Germinal center (tissue), 1 donor: Measurements from ENCODE around the gene LRRC27.
"Not testable (repeated sequence)": the region's sequence is repeated elsewhere in the genome, so short reads cannot be mapped to it uniquely, and the experiment has no call there.

Experiments
- DNase-seq: peaks from one replicate; pipeline ENCODE4 v3.0.0; 2012; ENCODE audit warnings: mixed read lengths, low spot score

Gene LRRC27

DNA sequence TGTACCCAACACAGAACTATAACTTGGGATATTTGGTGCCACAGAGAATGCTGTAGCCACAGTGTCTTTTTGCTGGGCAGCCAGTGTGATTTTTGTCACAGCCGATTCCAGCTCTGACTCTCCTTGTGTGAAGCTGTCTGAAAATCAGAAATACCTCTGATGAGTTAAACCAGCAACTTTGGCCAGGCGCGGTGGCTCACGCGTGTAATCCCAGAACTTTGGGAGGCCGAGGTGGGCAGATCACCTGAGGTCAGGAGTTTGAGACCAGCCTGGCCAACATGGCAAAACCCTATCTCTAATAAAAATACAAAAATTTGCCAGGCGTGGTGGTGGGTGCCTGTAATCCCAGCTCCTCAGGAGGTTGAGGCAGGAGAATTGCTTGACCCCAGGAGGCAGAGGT lies 5.9 kb downstream of the LRRC27 start:
- DNase-seq, result not testable (repeated sequence)

DNA sequence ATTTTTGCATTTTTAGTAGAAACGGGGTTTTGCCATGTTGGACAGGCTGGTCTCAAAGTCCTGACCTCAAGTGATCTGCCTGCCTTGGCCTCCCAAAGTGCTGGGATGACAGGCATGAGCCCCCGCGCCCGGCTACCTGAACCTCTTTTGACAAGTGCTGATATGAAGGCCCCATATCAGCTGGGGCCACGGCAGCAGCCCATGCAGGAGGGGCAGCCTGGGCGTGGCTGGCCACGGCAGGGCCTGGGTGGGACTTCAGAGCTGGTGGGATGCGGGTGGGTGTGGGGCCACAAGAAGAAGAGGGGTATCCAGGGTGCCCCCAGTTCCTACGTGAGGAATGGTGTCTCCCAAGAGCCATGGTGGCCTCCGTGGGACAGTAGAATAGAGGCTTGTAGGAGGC lies 6.9 kb downstream of the LRRC27 start:
- DNase-seq, result no peak

DNA sequence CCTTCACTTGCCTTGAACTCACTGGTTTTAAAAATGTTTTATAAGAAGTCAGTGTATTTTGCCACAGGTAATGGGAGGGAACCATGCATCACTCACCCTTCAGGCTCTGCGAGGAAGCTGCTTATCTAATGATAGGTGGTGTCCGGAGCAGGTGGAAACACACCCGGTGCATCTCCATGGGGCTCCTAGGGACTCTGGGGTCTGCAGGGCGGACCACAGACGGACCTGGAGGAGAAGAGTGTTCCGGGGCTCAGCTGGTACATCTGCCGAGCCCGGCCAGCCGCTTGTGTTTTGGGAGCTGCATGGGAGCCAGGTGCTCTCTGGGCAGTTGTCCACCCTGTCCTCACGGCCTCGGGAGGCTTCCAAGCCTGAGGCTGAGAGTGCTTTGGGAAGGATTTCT lies 7.3 kb downstream of the LRRC27 start:
- DNase-seq, result no peak

DNA sequence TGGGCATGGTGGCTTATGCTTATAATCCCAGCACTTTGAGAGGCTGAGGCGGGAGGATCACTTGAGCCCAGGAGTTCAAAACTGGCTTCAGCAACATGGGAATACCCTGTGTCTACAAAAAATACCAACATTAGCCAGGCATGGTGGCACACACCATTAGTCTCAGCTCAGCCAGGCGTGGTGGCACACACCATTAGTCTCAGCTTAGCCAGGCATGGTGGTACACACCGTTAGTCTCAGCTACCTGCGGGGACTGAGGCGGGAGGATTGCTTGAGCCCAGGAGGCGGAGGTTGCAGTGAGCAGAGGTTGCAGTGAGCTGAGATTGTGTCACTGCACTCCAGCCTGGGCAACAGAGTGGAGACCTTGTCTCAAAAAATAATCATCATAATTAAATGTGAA lies 9.0 kb downstream of the LRRC27 start:
- no peak for DNase-seq

DNA sequence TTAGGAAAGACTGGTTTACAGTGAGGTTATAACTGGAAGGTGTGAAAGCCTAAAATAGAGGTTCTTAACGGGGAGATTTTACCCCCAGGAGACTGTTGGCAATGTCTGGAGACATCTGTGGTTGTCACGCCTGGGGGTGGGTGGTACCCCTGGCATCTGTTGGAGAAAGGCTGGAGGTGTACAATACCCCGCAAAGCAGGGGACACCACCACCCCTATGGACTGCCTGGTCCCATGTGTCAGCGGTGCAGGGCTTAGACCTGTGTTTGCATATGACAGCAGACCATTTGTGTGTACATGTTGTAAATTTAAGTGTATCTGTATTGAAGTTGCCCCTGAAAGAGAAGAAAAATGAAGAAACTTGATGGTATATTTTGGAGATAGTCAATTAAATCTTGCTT lies 9.8 kb downstream of the LRRC27 start:
- DNase-seq, result no peak

DNA sequence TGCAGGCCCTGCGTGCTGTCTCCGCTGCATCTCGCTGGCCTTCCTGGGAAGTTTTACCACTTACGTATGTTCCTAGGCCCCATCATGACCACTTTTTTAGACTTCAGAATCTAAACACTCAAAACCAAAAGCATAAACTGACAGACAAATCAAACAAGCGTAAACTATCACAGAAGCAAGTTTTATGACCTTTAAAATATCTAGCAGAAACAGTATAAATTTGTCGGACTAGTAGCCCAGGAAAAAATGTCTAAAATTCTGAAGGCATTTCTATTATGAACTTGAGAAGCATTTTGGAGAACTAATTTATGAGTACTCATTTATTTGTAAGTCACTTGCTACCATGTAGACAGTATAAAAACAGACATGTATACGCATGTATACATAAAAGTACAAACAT lies 10.6 kb downstream of the LRRC27 start:
- no peak for DNase-seq

DNA sequence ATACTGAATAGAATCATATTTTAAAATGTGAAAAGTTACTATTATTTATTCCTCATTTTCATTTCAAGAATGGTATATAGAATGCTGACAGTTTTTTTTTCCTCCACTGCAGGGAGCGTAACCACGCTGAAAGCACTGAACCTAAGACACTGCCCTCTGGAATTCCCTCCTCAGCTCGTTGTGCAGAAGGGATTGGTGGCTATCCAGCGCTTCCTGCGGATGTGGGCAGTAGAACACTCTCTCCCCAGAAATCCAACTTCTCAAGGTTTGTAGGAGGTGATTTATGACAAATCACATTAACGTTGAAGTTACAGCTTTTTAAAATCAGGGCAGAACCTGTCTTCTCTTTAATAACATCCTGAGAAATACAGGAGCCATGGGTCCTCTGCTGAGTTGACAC lies 12.4 kb downstream of the LRRC27 start:
- DNase-seq, result no peak

DNA sequence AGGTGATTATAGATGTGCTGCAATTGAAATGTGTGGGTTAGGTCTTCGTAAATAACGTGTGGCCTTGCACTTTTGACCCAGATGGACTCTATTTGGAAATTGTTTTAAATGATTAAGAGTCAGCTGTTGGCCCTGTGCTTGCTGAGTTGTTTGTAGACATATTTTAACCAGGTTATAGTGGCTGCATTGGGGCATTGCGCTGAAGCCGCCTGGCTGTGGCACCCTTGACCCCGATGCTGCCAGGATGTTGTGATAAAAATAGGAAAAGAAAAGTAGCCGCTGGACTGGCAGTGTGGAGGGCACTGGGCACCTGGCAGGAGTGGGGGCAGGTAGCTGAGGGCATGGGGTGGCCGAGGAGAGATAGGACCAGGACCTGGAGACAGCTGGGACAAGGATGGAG lies 13.4 kb downstream of the LRRC27 start:
- DNase-seq, result no peak

DNA sequence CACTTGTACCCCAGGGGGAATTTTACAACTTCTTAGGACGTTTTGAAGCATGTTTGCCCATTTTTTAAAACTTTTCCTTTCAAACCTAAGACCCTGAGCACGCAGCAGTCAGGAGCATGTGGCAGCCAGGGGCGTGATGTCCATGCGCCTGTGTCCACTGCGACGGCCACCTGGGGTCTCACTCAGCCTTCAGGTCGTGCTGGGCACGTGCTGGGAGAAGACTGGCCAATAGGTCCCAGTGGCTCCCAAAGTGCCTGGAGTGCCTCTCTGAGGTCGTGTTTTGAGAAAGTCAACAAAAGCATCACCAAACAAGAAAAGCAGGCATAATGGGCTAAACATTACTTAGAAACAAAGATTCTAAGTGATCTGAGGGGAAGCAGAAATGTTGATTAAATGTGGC lies 14.8 kb downstream of the LRRC27 start:
- no peak for DNase-seq

DNA sequence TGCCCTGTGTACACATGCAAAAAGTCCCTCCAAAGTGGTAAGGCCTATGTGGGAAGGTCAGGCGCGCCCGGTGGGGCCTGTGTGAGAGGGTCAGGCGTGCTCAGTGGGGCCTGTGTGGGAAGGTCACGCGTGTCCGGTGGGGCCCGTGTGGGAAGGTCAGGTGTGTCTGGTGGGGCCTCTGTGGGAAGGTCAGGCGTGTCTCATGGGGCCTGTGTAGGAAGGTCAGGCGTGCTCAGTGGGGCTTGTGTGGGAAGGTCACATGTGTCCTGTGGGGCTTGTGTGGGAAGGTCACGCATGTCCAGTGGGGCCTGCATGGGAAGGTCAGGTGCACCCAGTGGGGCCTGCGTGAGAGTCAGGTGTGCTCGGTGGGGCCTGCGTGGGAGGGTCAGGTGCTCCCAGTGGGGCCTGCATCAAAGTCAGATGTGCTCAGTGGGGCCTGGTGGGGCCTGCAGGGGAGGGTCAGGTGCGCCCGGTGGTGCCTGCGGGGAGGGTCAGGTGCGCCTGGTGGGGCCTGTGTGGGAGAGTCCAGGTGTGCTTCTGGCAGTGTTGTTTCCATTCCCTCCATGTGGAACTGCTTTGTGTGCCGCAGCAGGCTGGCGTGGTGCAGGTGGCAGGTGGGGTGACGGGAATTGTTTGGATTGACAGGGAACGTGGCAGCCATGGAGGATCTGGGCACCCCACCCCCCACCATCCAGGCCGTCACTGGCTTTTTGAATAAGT lies 15.4 kb downstream of the LRRC27 start:
- no peak for DNase-seq

DNA sequence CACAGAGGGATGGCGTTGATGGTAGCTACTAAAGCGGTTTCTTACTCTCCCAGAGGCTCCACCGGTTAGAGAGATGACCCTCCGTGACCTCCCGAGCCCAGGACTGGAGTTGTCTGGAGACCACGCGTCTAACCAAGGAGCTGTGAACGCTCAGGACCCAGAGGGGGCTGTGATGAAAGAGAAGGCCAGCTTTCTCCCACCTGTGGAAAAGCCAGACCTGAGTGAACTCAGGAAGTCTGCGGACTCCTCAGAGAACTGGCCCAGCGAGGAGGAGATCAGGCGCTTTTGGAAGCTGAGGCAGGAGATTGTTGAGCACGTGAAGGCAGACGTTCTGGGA lies 15.9 kb downstream of the LRRC27 start:
- DNase-seq, result no peak

DNA sequence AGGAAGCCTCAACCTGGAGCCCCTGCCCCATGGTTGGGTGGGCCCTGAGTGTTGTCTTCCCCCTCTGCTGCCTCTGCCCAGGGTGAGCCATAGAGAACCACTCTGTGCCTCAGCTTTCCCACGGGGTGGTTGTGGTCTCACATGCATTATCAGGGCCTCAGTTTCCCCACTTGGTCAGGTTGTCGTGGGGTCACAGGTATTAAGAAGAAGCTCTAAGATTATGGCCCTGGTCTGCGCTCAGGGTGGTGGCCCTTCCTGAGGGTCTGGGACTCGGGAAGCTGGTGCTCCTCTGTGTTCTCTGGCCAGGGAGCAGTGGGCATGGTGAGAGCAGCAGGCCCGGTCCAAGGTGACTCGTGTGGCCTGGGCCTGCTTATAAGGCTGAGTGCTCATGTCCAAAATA lies 17.8 kb downstream of the LRRC27 start:
- DNase-seq, result no peak

DNA sequence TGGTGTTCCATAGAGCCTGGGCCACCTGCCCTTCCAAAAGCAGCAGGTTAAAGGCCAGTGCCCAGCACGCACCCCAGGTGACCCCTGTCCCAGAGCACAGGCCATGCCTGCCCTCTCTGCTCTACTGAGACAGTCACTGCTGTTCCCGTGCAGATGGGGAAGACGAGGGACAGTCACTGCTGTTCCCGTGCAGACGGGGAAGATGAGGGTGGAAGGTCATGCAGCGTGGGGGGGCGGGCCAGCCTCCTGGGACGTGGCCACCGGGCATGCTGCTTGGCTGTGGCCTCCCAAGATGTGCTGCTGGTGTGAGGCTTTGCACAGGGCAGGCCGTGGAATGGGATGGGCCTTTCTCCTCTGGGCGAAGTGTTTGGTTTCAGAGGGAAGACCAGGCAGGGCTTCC lies 18.4 kb downstream of the LRRC27 start:
- no peak for DNase-seq

DNA sequence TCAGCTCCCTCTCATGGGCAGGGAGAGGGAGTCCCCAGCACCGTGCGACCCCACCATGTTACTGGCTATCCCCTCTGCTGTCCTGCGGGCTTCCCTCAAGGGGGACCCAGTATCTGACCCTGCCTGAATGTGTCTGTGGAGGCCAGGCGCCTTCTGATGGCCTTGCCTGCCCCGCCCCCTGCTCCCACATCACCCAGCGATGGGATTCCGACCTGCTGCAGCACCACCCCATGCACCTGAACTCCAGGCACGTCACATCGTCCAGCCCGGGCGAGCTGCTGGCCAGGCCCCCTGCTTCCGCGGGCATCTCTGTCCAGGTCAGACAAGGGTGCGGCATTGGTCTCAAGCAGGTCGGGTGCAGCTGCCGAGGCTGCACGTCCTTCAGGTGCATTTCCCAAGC lies 19.0 kb downstream of the LRRC27 start:
- no peak for DNase-seq

DNA sequence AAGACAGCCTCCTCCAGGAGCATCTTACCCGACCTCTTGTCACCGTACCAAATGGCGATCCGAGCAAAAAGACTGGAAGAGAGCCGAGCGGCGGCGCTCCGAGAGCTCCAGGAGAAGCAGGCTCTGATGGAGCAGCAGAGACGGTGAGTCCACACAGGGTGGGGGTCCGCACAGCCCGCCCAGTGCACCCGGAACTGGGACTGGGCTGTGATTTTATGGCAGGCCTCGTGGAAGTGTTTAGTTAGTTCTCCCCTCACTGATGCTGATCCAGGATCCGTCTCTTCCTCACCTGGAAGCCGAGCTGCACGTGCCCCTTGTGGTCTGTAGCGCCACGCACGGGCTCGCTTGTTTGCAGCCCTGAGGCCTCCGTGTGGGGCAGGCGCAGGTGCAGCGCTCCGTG lies 19.6 kb downstream of the LRRC27 start:
- no peak for DNase-seq

DNA sequence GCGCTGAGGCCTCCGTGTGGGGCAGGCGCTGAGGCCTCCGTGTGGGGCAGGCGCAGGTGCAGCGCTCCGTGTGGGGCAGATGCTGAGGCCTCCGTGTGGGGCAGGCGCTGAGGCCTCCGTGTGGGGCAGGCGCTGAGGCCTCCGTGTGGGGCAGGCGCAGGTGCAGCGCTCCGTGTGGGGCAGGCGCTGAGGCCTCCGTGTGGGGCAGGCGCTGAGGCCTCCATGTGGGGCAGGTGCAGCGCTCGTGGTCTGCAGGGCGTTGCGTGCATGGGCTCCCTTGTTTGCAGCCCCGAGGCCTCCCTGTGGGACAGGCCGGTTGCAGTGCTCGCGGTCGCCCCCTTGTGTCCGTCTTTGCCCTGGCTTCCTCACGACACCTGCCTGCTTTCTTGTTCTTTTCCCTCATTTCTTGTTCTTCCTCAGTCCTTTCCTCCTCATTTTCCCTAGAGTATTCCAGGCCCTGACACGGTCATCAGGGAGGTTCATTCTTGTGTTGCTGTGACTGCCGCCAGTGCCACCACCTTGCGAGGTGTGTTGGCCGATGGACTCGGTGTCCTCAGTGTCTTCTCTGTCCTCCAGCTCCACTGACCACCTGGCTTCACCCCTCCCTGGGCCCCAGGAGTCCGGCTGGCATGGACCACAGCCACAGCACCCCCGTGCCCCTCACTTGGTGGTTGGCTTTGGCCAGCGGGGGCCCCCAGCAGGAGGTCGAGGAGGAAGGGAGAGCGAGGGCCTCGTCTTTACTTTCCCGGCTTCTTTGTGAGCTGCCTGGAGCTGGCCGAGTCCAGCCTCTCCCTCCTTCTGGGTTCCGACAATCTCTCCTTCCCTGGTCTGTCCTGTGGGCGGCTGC lies 20.7 kb downstream of the LRRC27 start:
- DNase-seq, result peak; percentile 72

DNA sequence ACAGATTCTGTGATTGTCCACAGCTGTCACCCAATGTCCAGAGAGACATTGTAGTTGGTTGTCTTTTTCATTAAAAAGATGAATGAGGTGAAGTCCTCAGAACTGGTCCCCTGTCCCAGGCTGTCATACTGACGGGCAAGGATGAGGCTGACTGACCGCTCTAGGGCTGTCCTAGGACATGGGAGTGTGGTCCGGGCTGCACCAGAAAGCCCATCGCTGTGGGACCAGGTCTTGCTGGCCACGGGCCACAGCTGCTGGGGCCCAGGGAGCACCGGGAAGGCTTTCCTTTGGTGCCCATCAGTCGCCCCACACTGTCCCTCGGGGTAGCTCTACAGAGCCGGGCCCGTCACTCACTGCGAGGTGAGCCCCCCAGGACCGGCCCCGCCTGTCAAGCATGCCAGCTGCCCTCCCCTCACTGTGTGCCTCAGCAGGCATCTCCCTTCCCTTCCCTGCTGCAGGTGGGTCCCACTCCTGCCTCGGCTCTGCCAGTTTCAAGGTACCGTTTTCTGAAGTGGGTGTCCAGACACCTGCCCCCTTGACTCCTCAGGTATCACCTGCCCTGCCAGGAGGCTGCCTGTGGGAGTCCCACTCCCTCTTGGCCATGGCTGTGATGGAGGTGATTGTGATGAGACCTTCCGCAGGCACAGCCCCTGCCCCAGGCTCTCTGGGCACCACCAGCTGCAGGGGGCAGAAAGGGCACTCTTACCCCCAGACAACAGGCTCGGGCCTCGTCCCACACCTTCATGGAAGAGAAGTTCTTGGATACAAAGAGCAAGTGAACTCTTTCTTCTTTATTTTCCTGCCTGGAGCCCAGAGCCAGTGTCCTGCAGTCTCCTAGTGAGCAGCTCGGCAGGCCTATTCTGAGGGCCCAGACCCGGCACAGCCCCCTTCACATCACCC lies 21.7 kb downstream of the LRRC27 start:
- no peak for DNase-seq

DNA sequence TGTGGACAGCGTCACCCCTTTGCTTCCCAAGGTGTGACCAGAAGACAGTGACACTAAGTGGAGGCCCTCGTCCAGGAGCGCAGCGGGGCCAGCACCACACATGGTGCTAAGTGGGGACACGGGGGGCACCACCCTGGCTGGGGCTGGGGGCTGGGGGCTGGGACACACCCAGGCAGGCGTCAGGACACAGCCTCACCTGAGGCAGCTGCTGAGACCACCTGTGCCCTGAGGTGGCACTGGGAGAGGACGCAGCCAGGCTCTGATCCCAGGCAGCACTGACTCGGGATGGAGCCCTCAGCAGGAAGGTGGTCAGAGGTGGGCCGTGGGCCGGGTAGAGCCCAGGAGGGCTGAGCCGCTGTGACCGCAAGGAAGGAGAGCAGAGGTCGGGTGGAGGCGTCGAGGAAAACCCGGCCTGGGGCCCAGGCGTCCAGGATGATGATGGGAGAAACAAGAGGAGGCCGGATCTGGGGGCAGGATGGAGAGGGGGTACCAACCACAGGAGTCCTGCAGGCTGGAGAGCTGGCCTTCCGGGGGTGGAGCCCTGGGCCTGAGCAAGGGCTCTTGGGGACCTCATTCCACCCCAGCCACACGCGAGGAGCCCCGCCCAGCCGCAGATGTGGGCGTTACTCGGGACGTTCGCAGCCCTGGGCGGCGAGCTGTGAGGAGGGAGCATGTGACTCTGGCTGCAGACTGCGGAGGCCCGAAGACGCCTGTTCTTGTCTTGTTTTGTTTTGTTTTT lies 22.5 kb downstream of the LRRC27 start:
- DNase-seq, result no peak

DNA sequence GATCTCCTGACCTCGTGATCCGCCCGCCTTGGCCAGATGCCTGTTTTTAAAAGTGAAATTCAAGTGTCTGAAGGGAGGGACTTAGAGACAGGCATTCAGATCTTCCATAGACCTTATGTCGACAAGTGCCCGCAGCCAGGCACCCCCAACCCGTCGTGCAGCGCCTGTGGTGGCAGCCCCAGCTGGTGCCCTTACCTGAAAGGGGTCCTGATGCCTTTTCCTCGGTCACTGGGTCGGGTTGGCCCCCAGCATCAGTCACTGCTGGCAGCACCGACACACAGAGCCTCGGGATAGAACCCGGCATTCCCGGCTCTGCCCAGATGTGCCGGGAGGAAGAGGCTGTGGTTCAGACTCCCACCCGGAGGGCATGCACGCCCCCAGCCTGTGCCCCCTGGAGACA lies 23.3 kb downstream of the LRRC27 start:
- no peak for DNase-seq

DNA sequence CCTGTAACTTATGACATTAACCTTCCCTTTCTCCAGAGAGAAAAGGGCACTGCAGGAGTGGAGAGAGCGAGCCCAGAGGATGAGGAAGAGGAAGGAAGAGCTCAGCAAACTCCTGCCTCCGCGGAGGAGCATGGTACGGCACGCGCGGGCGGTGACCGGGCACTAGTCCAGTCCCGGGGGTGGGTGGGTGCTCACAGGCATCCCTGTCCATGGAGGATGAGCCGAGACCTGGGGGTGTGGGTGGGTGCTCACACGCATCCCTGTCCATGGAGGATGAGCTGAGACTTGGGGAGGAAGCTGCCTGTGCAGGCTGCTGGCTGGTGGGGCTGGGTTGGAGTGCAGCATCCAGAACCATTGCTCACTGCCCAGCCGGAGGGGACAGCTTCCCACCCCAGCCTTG lies 23.8 kb downstream of the LRRC27 start:
- DNase-seq, result no peak

DNA sequence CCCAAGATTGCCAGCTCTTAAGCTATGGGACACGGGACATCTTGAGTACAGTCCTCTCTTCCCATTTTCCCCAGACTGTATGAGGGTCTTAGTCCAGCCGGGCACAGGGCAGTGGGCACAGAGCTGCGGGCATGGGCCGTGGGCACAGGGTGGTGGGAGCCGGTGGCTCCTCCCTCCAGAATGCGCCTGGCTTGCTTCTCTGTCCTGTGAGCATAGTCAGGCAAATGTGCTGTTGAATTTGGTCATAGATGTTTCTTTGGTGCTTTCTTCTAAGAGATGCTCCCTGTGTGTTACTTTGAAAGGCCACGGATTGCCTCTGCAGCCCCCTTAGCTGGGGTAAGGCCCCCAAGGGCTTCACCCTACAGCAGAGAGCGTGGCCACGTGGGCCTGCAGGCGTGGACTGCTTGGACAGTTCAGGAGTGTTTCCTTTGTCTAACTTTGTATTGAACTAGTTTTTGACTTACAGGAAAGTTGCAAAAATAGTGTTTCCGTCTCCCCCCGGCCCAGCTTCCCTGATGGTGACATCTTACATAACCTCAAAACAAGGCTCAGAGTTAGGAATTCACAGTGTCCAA lies 24.7 kb downstream of the LRRC27 start:
- no peak for DNase-seq
